NOMO-1 treated with DMSO at 0.1 percent for 48 hours (cell line): ENCODE results near the gene WFDC1.

Source experiments
- DNase-seq: peaks from one replicate; lab custom pipeline; 2025; ENCODE audit not compliant: unreplicated experiment; lab: John Stamatoyannopoulos, UW

WFDC1 gene

GRCh38 chr16:84294531-84295142, at the start of gene WFDC1:
Gene WFDC1 (plus strand): TSS chr16:84294878. CDS start chr16:84294972, 94 bp downstream.
- peak; percentile 34 for DNase-seq

GRCh38 chr16:84245956-84246678, 48.6 kb upstream of the WFDC1 start:
- DNase-seq = no peak

GRCh38 chr16:84246679-84247077, 48.0 kb upstream of the WFDC1 start:
- DNase-seq = no peak

DNA sequence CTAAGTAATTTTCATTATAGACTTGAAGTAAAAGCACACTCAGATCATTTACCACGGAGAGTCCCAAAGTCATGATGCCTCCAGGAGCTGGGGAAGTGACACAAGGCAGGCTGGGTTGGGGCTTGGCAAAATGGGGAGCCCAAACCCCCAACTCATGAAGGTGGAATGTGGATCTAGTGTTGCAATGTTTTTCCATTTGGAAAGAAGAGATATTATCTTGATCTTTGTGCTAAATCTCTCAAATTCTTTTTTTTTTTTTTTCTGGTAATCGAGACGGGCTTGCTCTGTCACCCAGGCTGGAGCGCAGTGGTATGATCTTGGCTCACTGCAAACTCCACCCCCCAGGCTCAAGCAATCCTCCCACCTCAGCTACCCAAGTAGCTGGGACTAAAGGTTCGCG, 47.3 kb upstream of the WFDC1 start:
- no peak for DNase-seq

DNA sequence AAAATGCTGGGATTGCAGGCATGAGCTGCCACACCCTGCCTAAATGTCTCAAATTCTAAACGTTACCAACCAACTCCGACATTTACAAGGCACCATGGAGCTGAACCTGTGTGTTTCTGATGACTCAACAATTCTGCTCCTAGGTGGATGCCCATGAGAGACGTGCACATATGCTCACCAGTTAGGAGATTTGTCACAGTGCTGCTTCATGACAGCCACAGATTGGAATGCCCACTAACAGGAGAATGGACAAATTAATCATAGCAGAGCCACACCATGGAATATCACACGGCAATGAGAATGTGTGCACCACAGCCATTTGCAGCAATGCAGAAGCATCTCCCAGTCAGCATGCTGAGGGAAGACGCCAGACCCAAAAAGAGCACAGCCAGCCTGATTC, 46.8 kb upstream of the WFDC1 start:
- DNase-seq = no peak

DNA sequence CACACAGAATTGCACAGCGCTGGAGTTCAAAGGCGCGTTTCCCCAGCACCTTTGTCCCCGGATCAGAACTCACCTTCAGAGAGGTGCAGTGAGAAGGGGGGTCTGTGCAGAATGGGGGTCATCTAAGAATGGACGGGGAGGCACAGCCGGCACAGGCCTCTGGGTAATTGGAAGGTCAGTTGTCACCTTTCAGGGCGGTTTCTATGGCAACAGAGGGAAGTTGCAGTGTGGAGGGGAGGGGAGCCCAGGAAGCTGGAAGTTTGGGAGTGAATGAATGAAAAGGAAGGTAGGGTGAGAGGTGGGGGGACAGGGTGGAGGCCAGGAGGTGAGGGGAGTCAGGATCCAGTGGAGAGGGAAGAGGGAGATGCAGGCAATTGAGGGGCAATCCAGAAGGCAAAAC, 42.5 kb upstream of the WFDC1 start:
- no peak for DNase-seq

GRCh38 chr16:84253173-84253572, 41.5 kb upstream of the WFDC1 start:
- DNase-seq = no peak

DNA sequence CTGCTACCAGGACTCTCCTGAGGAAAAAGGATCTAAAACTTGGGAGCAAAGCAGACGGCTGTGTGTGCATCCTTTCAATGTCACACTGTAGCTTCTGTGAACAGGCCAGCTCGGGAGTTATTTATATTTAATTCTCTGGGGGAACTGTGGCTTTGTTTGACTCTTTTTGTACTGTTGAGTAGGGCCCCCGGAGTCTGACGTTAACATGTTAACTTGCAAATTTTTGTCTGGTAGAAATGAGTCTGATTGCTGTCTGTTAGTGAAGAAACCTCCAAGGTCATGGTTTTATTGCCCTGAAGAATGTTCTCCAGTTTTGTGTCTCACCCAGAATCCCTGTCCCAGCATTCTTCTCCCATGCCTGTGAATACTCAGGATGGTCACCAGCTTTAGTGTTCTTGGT, 40.6 kb upstream of the WFDC1 start:
- DNase-seq = no peak

DNA sequence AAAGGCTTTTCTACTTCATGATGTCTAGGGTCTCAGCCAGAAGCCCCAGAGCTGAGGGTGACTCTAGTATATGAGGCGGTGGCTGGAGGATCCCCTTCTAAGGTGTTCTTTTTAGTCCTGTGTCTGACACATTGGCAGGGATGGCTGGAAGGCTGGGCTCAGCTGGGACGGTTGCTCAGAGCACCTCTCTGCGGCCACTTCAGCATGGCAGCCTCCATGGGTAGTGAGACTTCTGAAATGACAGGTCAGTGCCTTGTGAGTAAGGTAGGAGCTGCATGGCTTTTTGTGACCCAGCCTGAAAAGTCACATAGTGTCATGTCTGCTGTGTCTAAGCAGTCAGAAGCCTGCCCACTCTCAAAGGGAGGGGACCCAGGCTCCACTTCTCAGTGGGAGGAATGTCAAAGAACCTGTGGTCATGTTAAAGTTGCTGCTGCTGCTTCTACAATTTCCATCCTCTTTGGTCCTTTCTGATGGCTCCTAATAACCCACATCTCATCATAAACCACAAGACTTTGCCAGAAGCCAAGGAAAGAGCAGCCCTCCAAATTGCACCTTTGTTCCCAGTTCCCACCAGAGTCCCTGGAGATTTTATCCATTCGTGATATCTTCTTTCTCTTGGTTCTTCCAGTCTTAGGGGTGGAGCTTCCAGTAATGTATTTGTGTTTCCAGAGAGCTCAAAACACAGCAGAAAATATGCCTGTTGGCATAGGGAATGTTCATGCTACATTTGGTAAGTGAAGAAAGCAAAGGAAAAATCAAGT, 39.4 kb upstream of the WFDC1 start:
- no peak for DNase-seq

DNA sequence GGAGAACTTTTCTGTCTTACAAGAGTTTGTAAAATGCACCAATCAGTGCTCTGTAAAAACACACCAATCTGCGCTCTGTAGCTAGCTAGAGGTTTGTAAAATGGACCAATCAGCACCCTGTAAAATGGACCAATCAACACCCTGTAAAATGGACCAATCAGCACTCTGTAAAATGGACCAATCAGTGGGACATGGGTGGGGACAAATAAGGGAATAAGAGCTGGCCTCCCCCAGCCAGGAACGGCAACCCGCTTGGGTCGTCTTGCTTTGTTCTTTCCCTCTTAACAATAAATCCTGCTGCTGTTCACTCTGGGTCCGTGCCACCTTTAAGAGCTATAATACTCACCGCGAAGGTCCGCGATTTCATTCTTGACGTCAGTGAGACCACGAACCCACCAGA, 36.4 kb upstream of the WFDC1 start:
- no peak for DNase-seq

GRCh38 chr16:84259691-84260090, 35.0 kb upstream of the WFDC1 start:
- no peak for DNase-seq

GRCh38 chr16:84260766-84261554, 33.7 kb upstream of the WFDC1 start:
- no peak for DNase-seq

DNA sequence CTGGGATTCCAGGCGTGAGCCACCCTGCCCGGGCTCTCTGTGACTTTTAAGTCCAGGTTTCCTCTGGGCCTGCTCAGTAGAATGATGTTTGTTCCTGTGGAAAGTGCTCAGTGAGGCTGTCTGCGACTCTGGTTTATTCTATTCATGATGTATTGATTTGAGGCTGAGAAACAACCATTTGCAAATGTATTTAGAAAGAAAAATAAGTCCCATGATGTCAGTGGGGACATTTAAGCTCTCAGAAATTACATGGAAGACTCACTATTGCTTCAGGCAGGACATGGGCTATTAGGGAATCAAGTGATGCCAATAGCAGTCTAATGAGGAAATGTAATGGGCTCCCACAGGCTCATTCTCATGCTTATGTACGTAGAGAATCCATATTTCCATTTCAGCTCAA, 32.6 kb upstream of the WFDC1 start:
- no peak for DNase-seq

- DNase-seq = no peak
Measured at GRCh38 chr16:84262939-84263338, 31.7 kb upstream of the WFDC1 start.

- no peak for DNase-seq
Measured at GRCh38 chr16:84266451-84266850, 28.2 kb upstream of the WFDC1 start.

DNA sequence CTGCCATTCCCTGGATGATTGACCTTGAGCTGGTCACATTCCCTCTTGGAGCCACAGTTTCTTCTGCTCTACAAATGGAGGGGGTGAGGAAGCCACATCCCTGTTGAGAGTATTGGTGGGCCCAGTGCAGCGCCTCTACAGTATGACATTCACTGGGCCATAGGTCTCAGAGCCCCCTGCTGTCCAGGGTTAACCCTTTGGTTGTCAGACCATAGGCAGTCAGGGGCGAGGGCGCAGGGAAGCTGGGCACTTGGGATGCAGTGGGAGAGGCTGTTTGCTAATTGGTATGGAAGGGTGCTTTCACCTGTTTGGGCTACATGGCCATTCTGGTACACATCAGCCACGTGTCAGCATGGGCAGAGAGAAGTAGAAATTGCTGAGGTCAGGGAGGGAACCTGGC, 27.3 kb upstream of the WFDC1 start:
- no peak for DNase-seq

GRCh38 chr16:84268291-84269040, 26.2 kb upstream of the WFDC1 start:
- DNase-seq = no peak

DNA sequence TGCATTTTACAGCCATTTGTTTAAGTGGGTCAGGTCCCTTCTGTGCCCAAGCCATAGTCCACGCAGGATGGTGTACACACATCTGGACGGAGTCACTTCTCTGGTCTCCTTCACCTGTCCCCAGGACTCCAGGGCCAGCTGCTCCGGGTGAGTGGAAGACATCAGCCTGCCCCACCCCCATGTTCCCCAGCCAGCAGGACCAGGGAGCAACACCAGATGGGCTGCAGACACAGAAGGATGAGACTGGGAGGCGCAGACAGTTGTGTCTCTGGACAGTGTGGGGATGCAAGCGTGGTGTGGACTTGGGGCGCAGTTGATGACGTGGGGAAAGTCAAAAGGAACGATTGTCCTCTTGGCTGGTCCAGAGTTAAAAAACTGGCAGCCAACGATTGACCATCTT, 24.6 kb upstream of the WFDC1 start:
- no peak for DNase-seq

- no peak for DNase-seq
Measured at GRCh38 chr16:84270531-84270930, 24.1 kb upstream of the WFDC1 start.

GRCh38 chr16:84271037-84271436, 23.6 kb upstream of the WFDC1 start:
- DNase-seq = no peak

DNA sequence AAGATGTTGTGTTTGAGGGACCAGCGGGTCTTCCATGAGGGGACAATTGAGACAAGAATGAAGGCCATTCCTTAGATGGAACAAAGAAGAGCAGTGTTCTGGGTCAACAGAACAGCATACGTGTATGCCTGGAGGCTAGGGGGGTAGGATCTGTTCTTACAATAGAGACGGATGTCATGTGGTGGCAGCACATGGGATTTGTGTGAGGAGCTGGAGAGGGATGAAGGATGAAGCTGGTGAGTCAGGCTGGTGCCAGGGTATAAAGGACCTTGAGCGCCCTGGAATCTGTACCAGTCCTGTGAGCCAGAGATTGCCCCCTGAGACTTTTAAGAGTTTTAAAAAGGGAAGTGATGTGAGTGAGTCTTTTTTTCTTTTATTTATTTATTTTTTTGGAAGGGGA, 22.8 kb upstream of the WFDC1 start:
- DNase-seq = no peak
